Measurements from ENCODE around the gene KLHL8.

DNA sequence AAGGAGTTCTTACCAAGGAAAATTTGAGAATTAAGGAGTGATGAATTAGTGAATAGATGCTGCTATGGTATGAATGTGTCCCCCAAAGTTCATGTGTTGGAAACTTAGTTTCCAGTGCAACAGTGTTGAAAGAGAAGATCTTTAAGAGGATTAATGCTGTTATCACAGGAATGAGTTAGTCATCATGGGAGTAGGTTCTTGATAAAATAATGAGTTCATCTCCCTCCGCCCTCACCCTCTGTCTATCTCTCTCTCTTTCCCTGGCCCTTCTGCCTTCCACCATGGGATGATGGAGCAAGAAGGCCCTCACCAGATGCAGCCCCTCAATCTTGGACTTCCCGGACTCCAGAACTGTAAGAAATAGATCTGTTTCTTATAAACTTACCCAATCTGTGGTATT lies 38.3 kb upstream of the KLHL8 start:
- no peak for TF ChIP-seq POLR2A (IDR thresholded peaks at IDR 0.05; ENCODE audit: low read length)
- TF ChIP-seq GATA1 (IDR thresholded peaks at IDR 0.05; ENCODE audit: low read depth, low read length), result no peak

Data from erythroblast (primary cell).